ENCODE results near the gene YWHAG. TPM values are rescaled to one million over a fixed set of nuclear protein-coding genes. Genes with fewer than 3 reads are reported as not detected.

The YWHAG gene
- total and polyA plus RNA-seq, 9 of the 15 experiments (the other 6 are each of a cell fraction or from before 2014, with no cell fraction given), result 30.4 to 246 (median 94.5) TPM

DNA sequence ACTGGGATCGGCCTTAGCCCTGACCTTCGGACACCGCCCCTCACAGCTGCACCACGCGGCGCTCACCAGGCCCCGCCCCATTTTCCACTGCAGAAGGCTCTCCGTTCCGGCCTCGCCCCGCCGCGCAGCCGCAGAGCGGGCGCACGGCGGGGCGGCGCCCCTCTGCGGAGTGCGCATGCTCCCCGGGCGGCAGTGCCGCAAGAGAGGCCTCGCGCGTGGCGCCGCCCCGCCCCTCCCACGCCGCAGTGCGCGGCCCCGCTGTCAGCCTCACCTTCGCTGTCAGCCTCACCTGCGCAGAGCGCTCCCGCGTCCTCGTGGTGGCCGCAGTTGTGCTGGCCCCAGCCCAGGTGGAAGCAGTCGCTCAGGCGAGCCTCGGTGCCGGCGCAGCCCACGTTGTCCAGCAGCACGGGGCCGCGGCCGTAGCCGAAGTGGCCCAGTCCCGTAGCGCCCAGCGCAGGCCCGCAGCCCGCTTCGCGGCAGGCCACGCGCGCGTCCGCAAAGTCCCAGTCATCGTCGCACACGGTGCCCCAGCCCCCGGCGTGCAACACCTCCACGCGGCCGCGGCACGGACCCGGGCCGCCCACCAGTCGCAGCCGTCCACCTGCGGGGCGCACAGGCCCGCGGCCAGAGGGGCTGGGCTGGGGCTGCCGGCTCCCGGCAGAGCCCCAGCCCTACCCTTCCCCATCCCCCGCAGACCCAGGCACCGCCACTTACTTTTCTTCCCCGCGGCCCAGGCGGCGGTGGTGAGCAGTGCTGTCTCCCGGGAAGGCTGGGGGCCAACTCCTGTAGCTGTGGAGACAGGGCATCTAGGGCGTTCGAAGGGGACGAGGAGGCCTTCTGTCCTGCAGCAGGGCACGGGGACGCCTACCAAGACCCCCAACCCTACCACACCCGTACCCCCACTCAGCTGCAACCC is 34.6 kb upstream of the YWHAG start (continued):
- TF ChIP-seq MAZ (CRISPR knock-in tag; conservative IDR thresholded peaks at IDR 0.05 in 1 of 2, IDR thresholded peaks at IDR 0.05 in 1 of 2), result peak; percentile 84 to 95
- TF ChIP-seq ZNF431 (CRISPR knock-in tag; IDR thresholded peaks at IDR 0.05), result 0 out of 2 replicates have a peak, but pooled peaks have one; percentile 73
- peak; percentile 89 for TF ChIP-seq SMAD4 (CRISPR knock-in tag; conservative IDR thresholded peaks at IDR 0.05)
- TF ChIP-seq TAF7 (tag; IDR thresholded peaks at IDR 0.05), result no peak
- peak; percentile 71 for TF ChIP-seq RNF2 (IDR thresholded peaks at IDR 0.05)
- TF ChIP-seq, protein P1, sequence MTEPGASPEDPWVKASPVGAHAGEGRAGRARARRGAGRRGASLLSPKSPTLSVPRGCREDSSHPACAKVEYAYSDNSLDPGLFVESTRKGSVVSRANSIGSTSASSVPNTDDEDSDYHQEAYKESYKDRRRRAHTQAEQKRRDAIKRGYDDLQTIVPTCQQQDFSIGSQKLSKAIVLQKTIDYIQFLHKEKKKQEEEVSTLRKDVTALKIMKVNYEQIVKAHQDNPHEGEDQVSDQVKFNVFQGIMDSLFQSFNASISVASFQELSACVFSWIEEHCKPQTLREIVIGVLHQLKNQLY (CRISPR knock-in tag; conservative IDR thresholded peaks at IDR 0.05), result peak in 1 of 2 experiments; percentile 88; a peak in 1 of 4 replicates
- peak; percentile 88 for TF ChIP-seq POLR2G (IDR thresholded peaks at IDR 0.05; ENCODE audit: low read depth, low read length)
- TF ChIP-seq GATAD2B (IDR thresholded peaks at IDR 0.05; ENCODE audit: borderline replicate concordance), result peak; percentile 97
- peak; percentile 94 for TF ChIP-seq FOXP1 (CRISPR knock-in tag; IDR thresholded peaks at IDR 0.05)
- no peak for TF ChIP-seq FOS (IDR thresholded peaks at IDR 0.05; ENCODE audit: extremely low read depth, insufficient read length)
- peak; percentile 94 for TF ChIP-seq ZFX (CRISPR knock-in tag; IDR thresholded peaks at IDR 0.05)
- 0 out of 2 replicates have a peak, but pooled peaks have one; percentile 38 for TF ChIP-seq ZNF165 (CRISPR knock-in tag; IDR thresholded peaks at IDR 0.05; ENCODE audit: borderline replicate concordance)
- peak; percentile 45; the same call in 1 of the 2 replicates for TF ChIP-seq SIN3B (IDR thresholded peaks at IDR 0.05; ENCODE audit: low read depth)
- no peak for TF ChIP-seq ZNF217 (CRISPR knock-in tag; IDR thresholded peaks at IDR 0.05)
- peak; percentile 59 for TF ChIP-seq TBP (optimal IDR thresholded peaks at IDR 0.05; ENCODE audit: low read depth, low read length)
- no peak for TF ChIP-seq NFYB (IDR thresholded peaks at IDR 0.05; ENCODE audit: extremely low read depth, insufficient read length)
- TF ChIP-seq, protein P2, sequence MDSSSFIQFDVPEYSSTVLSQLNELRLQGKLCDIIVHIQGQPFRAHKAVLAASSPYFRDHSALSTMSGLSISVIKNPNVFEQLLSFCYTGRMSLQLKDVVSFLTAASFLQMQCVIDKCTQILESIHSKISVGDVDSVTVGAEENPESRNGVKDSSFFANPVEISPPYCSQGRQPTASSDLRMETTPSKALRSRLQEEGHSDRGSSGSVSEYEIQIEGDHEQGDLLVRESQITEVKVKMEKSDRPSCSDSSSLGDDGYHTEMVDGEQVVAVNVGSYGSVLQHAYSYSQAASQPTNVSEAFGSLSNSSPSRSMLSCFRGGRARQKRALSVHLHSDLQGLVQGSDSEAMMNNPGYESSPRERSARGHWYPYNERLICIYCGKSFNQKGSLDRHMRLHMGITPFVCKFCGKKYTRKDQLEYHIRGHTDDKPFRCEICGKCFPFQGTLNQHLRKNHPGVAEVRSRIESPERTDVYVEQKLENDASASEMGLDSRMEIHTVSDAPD (CRISPR knock-in tag; IDR thresholded peaks at IDR 0.05), result peak; percentile 57; the same call in 1 of the 2 replicates
- TF ChIP-seq SREBF1 (IDR thresholded peaks at IDR 0.05; ENCODE audit: borderline replicate concordance, low read depth, low read length), result no peak
- TF ChIP-seq KLF13 (tag; IDR thresholded peaks at IDR 0.05; ENCODE audit: borderline replicate concordance, low read depth), result peak; percentile 63; the same call in 1 of the 2 replicates
- no peak for TF ChIP-seq CBFB (CRISPR knock-in tag; IDR thresholded peaks at IDR 0.05)
